SK-N-SH treated with all-trans-retinoic acid at 6 μM for 48 hours (cell line): ENCODE results near the gene KRT15.

Experiments
- PPARA ChIP-seq: fragments of 250-450 bp; sonication (Bioruptor Pico); IDR thresholded peaks from 2 replicates; pipeline ENCODE4 v1.5.0; 2020; ENCODE audit warnings: mild to moderate bottlenecking, borderline replicate concordance
- ZFP3 ChIP-seq: fragments of 250-450 bp; sonication (Bioruptor Pico); IDR thresholded peaks from 2 replicates; pipeline ENCODE4 v1.5.0; 2020; ENCODE audit warnings: mild to moderate bottlenecking, moderate library complexity
- TF ChIP-seq, protein P1 (sequence below): fragments of 250-450 bp; sonication (Bioruptor Pico); IDR thresholded peaks from 2 replicates; pipeline ENCODE4 v1.5.1; 2020; ENCODE audit warnings: low read depth, mild to moderate bottlenecking, moderate library complexity

DNA sequence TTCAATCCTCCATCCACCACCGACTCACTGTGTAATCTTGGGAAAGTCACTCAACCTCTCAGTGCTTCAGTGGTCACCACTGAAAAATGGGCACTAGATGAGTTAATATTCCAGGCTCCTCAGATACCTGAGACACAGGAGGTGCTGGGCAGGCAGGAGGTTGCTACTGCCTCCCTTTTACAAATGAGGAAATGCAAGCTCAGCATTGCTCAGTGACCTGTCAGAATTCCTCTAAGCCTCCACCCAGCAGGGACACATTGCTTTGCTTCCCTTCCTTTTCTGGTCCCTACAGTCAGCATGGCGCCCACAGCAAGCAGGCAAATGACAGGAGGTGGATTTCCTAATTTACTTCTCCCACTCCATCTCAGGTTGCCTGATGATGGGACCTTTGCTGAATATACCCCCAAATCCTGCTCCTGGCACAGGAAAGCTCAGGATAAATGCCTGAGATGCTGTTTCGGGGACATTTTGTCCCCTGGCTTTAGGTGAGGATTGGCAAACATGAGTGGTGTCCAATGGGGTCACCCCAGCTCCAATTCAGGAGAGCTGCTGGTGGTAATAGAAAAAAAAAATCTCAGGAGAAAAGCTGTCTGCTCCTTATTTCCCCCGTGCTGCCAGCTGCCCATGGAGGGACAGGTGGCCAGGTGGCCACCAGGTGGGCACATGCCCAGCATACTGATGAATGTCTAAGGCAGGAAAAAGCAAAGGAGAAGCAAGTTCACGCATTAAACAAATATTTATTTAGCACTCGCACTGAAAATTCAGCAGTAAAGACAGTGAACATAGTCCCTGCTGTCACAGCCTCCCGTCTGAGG lies 8.2 kb downstream of the KRT15 start:
- no peak for TF ChIP-seq ZFP3 (CRISPR knock-in tag)
- TF ChIP-seq, protein P1, sequence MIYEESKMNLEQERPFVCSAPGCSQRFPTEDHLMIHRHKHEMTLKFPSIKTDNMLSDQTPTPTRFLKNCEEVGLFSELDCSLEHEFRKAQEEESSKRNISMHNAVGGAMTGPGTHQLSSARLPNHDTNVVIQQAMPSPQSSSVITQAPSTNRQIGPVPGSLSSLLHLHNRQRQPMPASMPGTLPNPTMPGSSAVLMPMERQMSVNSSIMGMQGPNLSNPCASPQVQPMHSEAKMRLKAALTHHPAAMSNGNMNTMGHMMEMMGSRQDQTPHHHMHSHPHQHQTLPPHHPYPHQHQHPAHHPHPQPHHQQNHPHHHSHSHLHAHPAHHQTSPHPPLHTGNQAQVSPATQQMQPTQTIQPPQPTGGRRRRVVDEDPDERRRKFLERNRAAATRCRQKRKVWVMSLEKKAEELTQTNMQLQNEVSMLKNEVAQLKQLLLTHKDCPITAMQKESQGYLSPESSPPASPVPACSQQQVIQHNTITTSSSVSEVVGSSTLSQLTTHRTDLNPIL (CRISPR knock-in tag) = no peak
- TF ChIP-seq PPARA (CRISPR knock-in tag) = no peak
